CD8-positive, alpha-beta memory T cell (primary cell): ENCODE measurements around the gene CCSER1. TPM values are rescaled to one million over a fixed set of nuclear protein-coding genes. Genes with fewer than 3 reads are reported as not detected.

Source experiments
- CTCF ChIA-PET: fragments of 350-600 bp; sonication (Branson Sonifier 250); formaldehyde crosslinking; loops from one replicate; lab custom pipeline; 2021; ENCODE audit warnings: antibody characterized with exemption; lab: Charles Lee
- POLR2A ChIA-PET: fragments of 350-600 bp; sonication (Branson Sonifier 250); formaldehyde crosslinking; loops from one replicate; lab custom pipeline; 2021; ENCODE audit warnings: antibody characterized with exemption; lab: Charles Lee
- DNase-seq, 5 donors: peaks; one replicate each; pipeline versions ENCODE4 v3.0.0 to v3.0.0-alpha.2; 2020 to 2022; ENCODE audit warnings: mixed read lengths in 1 of 5
- H3K27ac ChIP-seq: one replicate; pipeline ENCODE4 v1.7.0; 2013; ENCODE audit warnings: low read depth, mild to moderate bottlenecking, low read length, moderate library complexity
- H3K27me3 ChIP-seq: 2 replicates; pipeline ENCODE4 v1.7.0; 2013; ENCODE audit warnings: low read length, mild to moderate bottlenecking; ENCODE audit not compliant: insufficient read depth, poor library complexity, severe bottlenecking
- H3K36me3 ChIP-seq: 2 replicates; pipeline ENCODE4 v1.7.0; 2013; ENCODE audit warnings: mild to moderate bottlenecking, low read length, moderate library complexity; ENCODE audit not compliant: insufficient read depth
- H3K4me1 ChIP-seq: 2 replicates; pipeline ENCODE4 v1.7.0; 2013; ENCODE audit warnings: mild to moderate bottlenecking, low read length, moderate library complexity; ENCODE audit not compliant: insufficient read depth
- H3K4me3 ChIP-seq: 2 replicates; pipeline ENCODE4 v1.7.0; 2013; ENCODE audit warnings: mild to moderate bottlenecking, low read length
- H3K9me3 ChIP-seq: 2 replicates; pipeline ENCODE4 v1.7.0; 2013; ENCODE audit warnings: mild to moderate bottlenecking, low read length
- H3K27ac Mint-ChIP-seq, 8 donors: one replicate each; pipeline ENCODE4 v1.8.0; 2020 to 2021; ENCODE audit warnings: mixed read lengths in 8 of 8, mild to moderate bottlenecking in 6 of 8, inconsistent platforms in 3 of 8, moderate library complexity in 3 of 8
- H3K27me3 Mint-ChIP-seq, 2 donors: one replicate each; pipeline ENCODE4 v1.8.0; 2020 to 2021; ENCODE audit warnings: mixed read lengths in 2 of 2, mild to moderate bottlenecking in 1 of 2, moderate library complexity in 1 of 2
- H3K36me3 Mint-ChIP-seq, 3 donors: one replicate each; pipeline ENCODE4 v1.8.0; 2020 to 2021; ENCODE audit warnings: mixed read lengths in 3 of 3, inconsistent platforms in 1 of 3, mild to moderate bottlenecking in 1 of 3
- H3K4me1 Mint-ChIP-seq, 3 donors: one replicate each; pipeline ENCODE4 v1.8.0; 2020 to 2021; ENCODE audit warnings: mixed read lengths in 3 of 3, inconsistent platforms in 1 of 3, mild to moderate bottlenecking in 1 of 3
- H3K4me3 Mint-ChIP-seq, 7 donors: one replicate each; pipeline ENCODE4 v1.8.0; 2020 to 2021; ENCODE audit warnings: mixed read lengths in 7 of 7, mild to moderate bottlenecking in 6 of 7, moderate library complexity in 4 of 7, inconsistent platforms in 2 of 7
- H3K9me3 Mint-ChIP-seq, 5 donors: one replicate each; pipeline ENCODE4 v1.8.0; 2020 to 2022; ENCODE audit warnings: mixed read lengths in 5 of 5, mild to moderate bottlenecking in 3 of 5, moderate library complexity in 2 of 5, inconsistent platforms in 1 of 5
- polyA plus RNA-seq: library from polyadenylated mRNA; unstranded; fragments of 300-500 nt; fragmentation: Illumina TruSeq; gene quantifications from one replicate; pipeline ENCODE4 v1.2.3, GENCODE V29; 2021
- total RNA-seq, 2 experiments: library from RNA; stranded (reverse); gene quantifications; one replicate each; pipeline ENCODE4 v1.2.3, GENCODE V29; 2021

Gene CCSER1
- total and polyA plus RNA-seq, 3 experiments from 2014 or later: 0.12 to 0.20 TPM; not detected in 1

DNA sequence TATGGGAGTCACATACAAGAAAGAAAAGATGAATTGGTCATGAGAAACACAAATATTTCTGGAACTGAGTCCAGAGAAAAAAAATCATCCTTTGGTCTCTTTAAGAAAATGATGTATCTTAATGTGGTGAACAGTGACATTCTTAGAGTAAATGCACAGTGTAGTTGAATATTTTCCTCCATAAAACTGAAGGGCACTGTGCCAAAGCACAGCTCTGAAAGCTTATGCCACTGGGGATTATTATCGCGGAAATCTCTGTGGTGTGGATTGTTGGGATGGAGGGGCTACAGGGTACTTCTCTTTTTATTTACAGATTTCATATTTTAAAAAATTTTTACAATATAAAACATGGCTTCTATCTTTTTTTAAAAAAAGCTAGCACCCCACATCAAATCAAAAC lies 908.1 kb downstream of the CCSER1 start:
- Histone ChIP-seq H3K27me3 (no peaks in the 10 kb centered on the region), H3K4me3 (no peak overlapping the region), H3K4me1 (no peaks in the 10 kb centered on the region), H3K36me3 (no peaks in the 10 kb centered on the region), H3K9me3 (no peaks in the 10 kb centered on the region), H3K27ac (no peak overlapping the region)
- CTCF ChIA-PET: no interaction called here
- Mint-ChIP-seq H3K9me3 (peaks cover 0 to 19% (median 4%) of the 10 kb centered on the region in 5 donors), H3K27me3 (no peaks in the 10 kb centered on the region), H3K27ac (no peak overlapping the region), H3K4me1 (no peaks in the 10 kb centered on the region), H3K36me3 (no peaks in the 10 kb centered on the region), H3K4me3 (no peak overlapping the region)
- DNase-seq: no peak
- POLR2A ChIA-PET: no interaction called here

DNA sequence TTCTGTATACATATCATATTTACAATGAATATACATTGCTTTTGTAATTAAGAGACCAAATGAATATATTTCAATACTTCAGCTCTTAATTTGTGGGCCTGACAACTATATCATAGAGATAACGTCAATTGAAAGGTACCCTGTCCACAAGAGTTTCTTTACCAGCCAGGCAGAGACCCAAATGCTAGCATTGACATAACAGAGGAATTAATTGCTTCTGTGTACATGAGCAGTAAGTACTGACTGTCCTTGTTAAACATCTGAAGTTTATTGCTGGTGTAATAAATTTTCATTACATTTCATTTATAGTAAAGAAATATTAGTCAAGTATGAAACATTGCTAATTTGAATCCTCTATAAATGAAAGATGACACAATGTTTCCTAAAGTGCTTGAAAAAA lies 910.8 kb downstream of the CCSER1 start:
- no peak for DNase-seq
- H3K27ac Mint-ChIP-seq: no peak overlapping the region

DNA sequence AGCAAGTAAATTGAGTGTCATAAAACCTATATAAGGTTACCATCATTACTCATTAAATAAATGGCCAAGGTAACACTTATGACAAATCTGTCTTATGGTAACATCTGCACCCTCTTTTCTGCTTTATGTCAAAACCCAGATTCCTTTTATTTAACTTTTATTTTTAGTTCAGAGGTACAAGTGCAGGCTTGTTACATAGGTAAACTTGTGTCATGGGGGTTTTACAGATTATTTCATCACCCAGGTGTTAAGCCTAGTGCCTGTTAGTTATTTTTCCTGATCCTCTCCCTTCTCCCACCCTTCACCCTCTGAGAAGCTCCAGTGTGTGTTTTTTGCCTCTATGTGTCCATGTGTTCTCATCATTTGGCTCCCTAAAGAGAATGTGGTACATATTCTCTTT lies 930.7 kb downstream of the CCSER1 start:
- H3K36me3 Mint-ChIP-seq: no peaks in the 10 kb centered on the region
- ChIA-PET POLR2A (no interaction called here), CTCF (no interaction called here)
- H3K27me3 Mint-ChIP-seq: no peaks in the 10 kb centered on the region
- H3K36me3 ChIP-seq: no peaks in the 10 kb centered on the region
- H3K4me1 Mint-ChIP-seq: no peaks in the 10 kb centered on the region
- H3K4me1 ChIP-seq: no peaks in the 10 kb centered on the region
- H3K4me3 ChIP-seq: no peak overlapping the region
- peaks cover 2 to 21% (median 6%) of the 10 kb centered on the region in 5 donors for H3K9me3 Mint-ChIP-seq
- H3K27me3 ChIP-seq: no peaks in the 10 kb centered on the region
- H3K9me3 ChIP-seq: no peaks in the 10 kb centered on the region
- H3K4me3 Mint-ChIP-seq: no peak overlapping the region
- no peak for DNase-seq
- H3K27ac Mint-ChIP-seq: no peak overlapping the region
- H3K27ac ChIP-seq: no peak overlapping the region

More for the DNA sequence above, 910.8 kb downstream of the CCSER1 start:
- Histone ChIP-seq H3K4me3 (no peak overlapping the region), H3K27ac (no peak overlapping the region), H3K9me3 (no peaks in the 10 kb centered on the region), H3K4me1 (no peaks in the 10 kb centered on the region), H3K27me3 (no peaks in the 10 kb centered on the region), H3K36me3 (no peaks in the 10 kb centered on the region)
- H3K27me3 Mint-ChIP-seq: no peaks in the 10 kb centered on the region
- no peaks in the 10 kb centered on the region for H3K36me3 Mint-ChIP-seq
- CTCF ChIA-PET: no interaction called here
- H3K9me3 Mint-ChIP-seq: peaks cover 3 to 24% (median 4%) of the 10 kb centered on the region in 5 donors
- POLR2A ChIA-PET: no interaction called here
- no peak overlapping the region for H3K4me3 Mint-ChIP-seq
- no peaks in the 10 kb centered on the region for H3K4me1 Mint-ChIP-seq

DNA sequence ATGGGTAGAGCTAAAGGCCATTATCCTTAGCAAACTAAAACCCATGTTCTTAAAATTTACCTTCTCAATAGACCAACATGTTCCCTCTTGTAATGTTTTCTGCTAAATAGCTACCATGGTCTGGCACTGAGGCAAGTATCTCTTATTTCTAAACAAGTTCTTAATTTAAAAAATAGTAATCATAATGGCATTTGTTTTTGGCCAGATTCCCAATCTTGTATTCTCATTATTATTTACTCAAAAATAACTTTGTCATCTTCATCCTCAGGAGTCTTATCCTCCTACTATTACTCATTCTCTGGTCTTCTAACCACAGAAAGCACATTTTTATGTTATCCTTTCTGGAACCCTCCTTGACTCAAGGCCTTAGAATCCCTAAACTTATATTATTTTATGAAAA lies 931.2 kb downstream of the CCSER1 start:
- Mint-ChIP-seq H3K9me3 (peaks cover 2 to 23% (median 5%) of the 10 kb centered on the region in 5 donors), H3K27ac (no peak overlapping the region), H3K4me3 (no peak overlapping the region), H3K4me1 (no peaks in the 10 kb centered on the region), H3K27me3 (no peaks in the 10 kb centered on the region), H3K36me3 (no peaks in the 10 kb centered on the region)
- no peak for DNase-seq
- no peaks in the 10 kb centered on the region for H3K9me3 ChIP-seq
- ChIA-PET POLR2A (no interaction called here), CTCF (no interaction called here)
- no peaks in the 10 kb centered on the region for H3K4me1 ChIP-seq
- H3K4me3 ChIP-seq: no peak overlapping the region
- H3K27me3 ChIP-seq: no peaks in the 10 kb centered on the region
- no peaks in the 10 kb centered on the region for H3K36me3 ChIP-seq
- no peak overlapping the region for H3K27ac ChIP-seq

DNA sequence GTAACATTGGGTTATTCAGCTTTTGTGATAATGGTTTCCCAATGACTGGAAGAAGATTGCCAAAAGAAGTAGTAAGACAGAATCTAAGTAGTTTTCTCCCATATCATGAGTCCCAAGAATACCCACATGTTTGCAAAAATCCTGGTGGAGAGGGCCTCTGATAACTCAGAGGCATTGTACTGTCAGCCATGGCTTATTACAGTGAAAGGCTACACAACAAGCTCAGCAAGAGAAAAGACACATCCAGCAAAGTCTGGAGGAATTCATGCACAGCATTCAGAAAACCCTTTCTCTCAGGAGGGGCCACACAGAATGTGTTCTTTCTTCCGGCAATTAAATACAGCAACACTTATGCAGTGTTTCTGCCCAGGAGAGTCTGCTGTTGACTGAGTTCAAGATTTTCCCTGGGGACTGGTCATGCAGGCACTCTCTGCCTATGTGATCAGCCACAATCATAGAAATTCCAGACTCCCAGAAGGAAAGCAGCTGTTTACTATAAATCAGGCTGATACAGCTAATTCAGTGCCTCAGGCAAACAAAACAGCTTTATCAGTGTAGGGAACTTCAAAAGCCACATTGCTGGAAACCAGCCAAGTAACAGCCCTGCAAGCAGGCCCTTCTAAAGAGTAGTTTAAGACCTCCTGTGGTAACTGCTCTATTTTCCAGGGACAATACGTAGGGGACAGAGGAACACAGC lies 937.1 kb downstream of the CCSER1 start:
- Histone ChIP-seq H3K9me3 (no peaks in the 10 kb centered on the region), H3K27me3 (no peaks in the 10 kb centered on the region), H3K4me1 (no peaks in the 10 kb centered on the region), H3K36me3 (no peaks in the 10 kb centered on the region), H3K27ac (no peak overlapping the region), H3K4me3 (no peak overlapping the region)
- POLR2A ChIA-PET: no interaction called here
- Mint-ChIP-seq H3K27me3 (no peaks in the 10 kb centered on the region), H3K4me1 (no peaks in the 10 kb centered on the region), H3K27ac (no peak overlapping the region), H3K9me3 (peaks cover 0 to 7% (median 2%) of the 10 kb centered on the region in 5 donors), H3K4me3 (no peak overlapping the region), H3K36me3 (no peaks in the 10 kb centered on the region)
- CTCF ChIA-PET: no interaction called here
- no peak for DNase-seq

DNA sequence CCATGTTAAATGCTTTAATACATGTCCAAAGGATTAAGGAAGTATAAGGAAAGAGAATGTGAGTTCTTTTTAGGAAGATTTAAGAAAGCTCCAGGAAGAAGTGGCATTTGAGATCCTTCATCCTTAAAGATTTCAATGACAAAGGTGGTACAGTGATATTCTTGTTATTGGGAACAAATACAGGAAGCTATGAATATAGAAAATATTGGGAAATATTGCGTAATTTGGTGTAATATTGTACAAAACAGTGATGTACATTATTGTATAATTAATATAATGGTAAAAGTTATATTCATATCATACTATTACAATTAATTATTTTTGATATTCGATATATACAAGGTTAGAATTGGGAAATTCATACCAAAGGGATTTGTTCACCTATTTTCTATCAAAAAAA lies 937.9 kb downstream of the CCSER1 start:
- no peak overlapping the region for H3K4me3 Mint-ChIP-seq

GRCh38 chr4:91070736-91071135 lies 943.5 kb downstream of the CCSER1 start:
- H3K27ac Mint-ChIP-seq: no peak overlapping the region
- H3K4me3 ChIP-seq: no peak overlapping the region
- H3K36me3 ChIP-seq: no peaks in the 10 kb centered on the region
- H3K4me3 Mint-ChIP-seq: no peak overlapping the region
- no peak overlapping the region for H3K27ac ChIP-seq
- no peaks in the 10 kb centered on the region for H3K4me1 Mint-ChIP-seq
- peaks cover 0 to 11% (median 4%) of the 10 kb centered on the region in 5 donors for H3K9me3 Mint-ChIP-seq
- no peaks in the 10 kb centered on the region for H3K27me3 ChIP-seq
- H3K27me3 Mint-ChIP-seq: no peaks in the 10 kb centered on the region
- no peak for DNase-seq
- no peaks in the 10 kb centered on the region for H3K36me3 Mint-ChIP-seq
- H3K9me3 ChIP-seq: no peaks in the 10 kb centered on the region
- CTCF ChIA-PET: no interaction called here
- no peaks in the 10 kb centered on the region for H3K4me1 ChIP-seq
- POLR2A ChIA-PET: no interaction called here

More for the DNA sequence above, 937.9 kb downstream of the CCSER1 start:
- peaks cover 0 to 10% (median 2%) of the 10 kb centered on the region in 5 donors for H3K9me3 Mint-ChIP-seq
- H3K36me3 Mint-ChIP-seq: no peaks in the 10 kb centered on the region
- Histone ChIP-seq H3K9me3 (no peaks in the 10 kb centered on the region), H3K27ac (no peak overlapping the region), H3K27me3 (no peaks in the 10 kb centered on the region), H3K4me1 (no peaks in the 10 kb centered on the region), H3K4me3 (no peak overlapping the region), H3K36me3 (no peaks in the 10 kb centered on the region)
- ChIA-PET POLR2A (no interaction called here), CTCF (no interaction called here)
- H3K27ac Mint-ChIP-seq: no peak overlapping the region
- no peaks in the 10 kb centered on the region for H3K4me1 Mint-ChIP-seq
- H3K27me3 Mint-ChIP-seq: no peaks in the 10 kb centered on the region
- no peak for DNase-seq

DNA sequence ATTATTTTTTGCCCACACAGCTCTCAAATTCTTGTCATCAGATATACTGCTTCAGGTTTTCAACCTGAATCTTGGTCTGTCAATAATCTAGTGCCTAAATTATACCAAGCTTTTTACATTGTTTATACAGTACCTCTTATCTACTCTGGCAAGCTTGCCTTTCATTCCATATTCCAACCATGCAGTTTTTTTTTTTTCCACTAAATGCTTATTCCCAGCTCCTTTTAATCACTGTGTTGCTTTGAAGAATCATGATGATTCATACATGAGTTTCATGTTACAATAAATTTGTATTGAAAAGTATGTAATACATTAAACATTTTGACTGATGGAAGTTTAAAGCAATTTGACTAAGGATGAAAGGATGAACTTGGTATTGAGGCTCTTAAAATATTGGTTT lies 949.0 kb downstream of the CCSER1 start:
- Histone ChIP-seq H3K4me1 (no peaks in the 10 kb centered on the region), H3K27ac (no peak overlapping the region), H3K27me3 (no peaks in the 10 kb centered on the region), H3K36me3 (no peaks in the 10 kb centered on the region), H3K9me3 (no peaks in the 10 kb centered on the region), H3K4me3 (no peak overlapping the region)
- H3K4me3 Mint-ChIP-seq: no peak overlapping the region
- no peak for DNase-seq
- no peak overlapping the region for H3K27ac Mint-ChIP-seq
- no peaks in the 10 kb centered on the region for H3K27me3 Mint-ChIP-seq
- H3K36me3 Mint-ChIP-seq: no peaks in the 10 kb centered on the region
- H3K4me1 Mint-ChIP-seq: no peaks in the 10 kb centered on the region
- ChIA-PET CTCF (no interaction called here), POLR2A (no interaction called here)
- H3K9me3 Mint-ChIP-seq: peaks cover 6 to 31% (median 18%) of the 10 kb centered on the region in 5 donors
